Neural crest cell (in vitro differentiated cells): Measurements from ENCODE around the gene ABCA1. TPM values are rescaled to one million over a fixed set of nuclear protein-coding genes. Genes with fewer than 3 reads are reported as not detected.
"Not testable (repeated sequence)": the region's sequence is repeated elsewhere in the genome, so short reads cannot be mapped to it uniquely, and the experiment has no call there.

Experiments used
- DNase-seq: peaks from one replicate; pipeline ENCODE4 v3.0.0; 2021; ENCODE audit warnings: low read depth, mixed read lengths, low spot score
- H3K27ac Mint-ChIP-seq: one replicate; pipeline ENCODE4 v1.8.0; 2021; ENCODE audit warnings: mild to moderate bottlenecking, mixed read lengths; ENCODE audit not compliant: unreplicated experiment
- H3K27me3 Mint-ChIP-seq: 2 replicates; pipeline ENCODE4 v1.8.0; 2021; ENCODE audit warnings: low read depth, mild to moderate bottlenecking, mixed read lengths
- H3K36me3 Mint-ChIP-seq: 2 replicates; pipeline ENCODE4 v1.8.0; 2021; ENCODE audit warnings: low read depth, mild to moderate bottlenecking, mixed read lengths
- H3K4me1 Mint-ChIP-seq: 2 replicates; pipeline ENCODE4 v1.8.0; 2021; ENCODE audit warnings: mixed read lengths
- H3K4me3 Mint-ChIP-seq: one replicate; pipeline ENCODE4 v1.8.0; 2021; ENCODE audit warnings: mild to moderate bottlenecking, mixed read lengths
- H3K9me3 Mint-ChIP-seq: 2 replicates; pipeline ENCODE4 v1.8.0; 2021; ENCODE audit warnings: mixed read lengths
- total RNA-seq: library from RNA; stranded (reverse); gene quantifications from 2 replicates; pipeline ENCODE4 v1.2.1, GENCODE V29; 2021
- TF ChIP-seq, protein P1 (sequence below): fragments of 200-600 bp; sonication (generic); conservative IDR thresholded peaks from 2 replicates; pipeline ENCODE4 v1.5.0; 2021; ENCODE audit warnings: antibody characterized with exemption, mild to moderate bottlenecking

The ABCA1 gene
- total RNA-seq, 1 donor from 2014 or later = 6.5 TPM

DNA sequence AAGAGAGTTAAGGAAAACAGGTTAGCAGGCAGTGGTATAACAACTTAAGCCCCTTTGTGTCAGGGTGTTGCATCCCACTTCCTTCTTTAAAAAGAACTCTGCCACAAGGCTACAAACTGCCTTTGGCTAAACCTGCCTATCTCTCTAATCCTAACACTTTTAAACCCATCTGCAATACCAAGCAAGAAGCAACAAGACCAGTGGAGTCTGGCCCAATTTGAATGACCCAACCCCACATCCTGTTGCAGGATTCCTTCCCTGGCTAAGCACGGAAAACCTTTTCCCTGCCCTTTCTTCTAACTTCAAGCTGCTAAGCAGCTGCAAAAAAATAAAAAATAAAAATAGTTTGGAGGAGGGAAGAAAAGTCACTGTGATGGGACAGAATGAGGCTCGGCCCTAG is 27.1 kb downstream of the ABCA1 start:
- Mint-ChIP-seq H3K27ac (no peak overlapping the region), H3K4me1 (peaks cover 5% of the 10 kb centered on the region)

DNA sequence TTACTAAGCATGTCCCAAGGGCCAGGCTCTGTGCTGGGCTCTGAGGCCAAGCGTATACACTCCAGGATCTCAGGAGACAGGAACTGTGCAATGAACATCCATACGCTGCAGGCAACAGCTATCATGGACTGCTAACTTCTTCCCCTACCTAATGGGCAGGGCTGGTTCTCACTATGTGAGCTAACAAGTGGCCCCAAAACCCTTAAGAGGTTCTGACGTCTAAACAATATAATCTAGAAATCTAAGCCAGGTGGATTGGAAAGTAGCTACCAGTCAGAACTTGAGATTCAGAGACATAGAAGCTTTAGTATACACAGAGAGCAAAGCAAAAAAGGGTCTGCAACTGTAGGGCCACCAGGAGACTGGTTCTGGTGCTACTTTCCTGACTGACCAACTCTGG is 27.6 kb downstream of the ABCA1 start:
- no peaks in the 10 kb centered on the region for H3K27me3 Mint-ChIP-seq
- peaks cover 5% of the 10 kb centered on the region for H3K4me1 Mint-ChIP-seq
- no peak for DNase-seq
- H3K9me3 Mint-ChIP-seq = no peaks in the 10 kb centered on the region
- no peak overlapping the region for H3K27ac Mint-ChIP-seq
- H3K36me3 Mint-ChIP-seq = no peaks in the 10 kb centered on the region
- H3K4me3 Mint-ChIP-seq = no peak overlapping the region
- TF ChIP-seq, protein P1, sequence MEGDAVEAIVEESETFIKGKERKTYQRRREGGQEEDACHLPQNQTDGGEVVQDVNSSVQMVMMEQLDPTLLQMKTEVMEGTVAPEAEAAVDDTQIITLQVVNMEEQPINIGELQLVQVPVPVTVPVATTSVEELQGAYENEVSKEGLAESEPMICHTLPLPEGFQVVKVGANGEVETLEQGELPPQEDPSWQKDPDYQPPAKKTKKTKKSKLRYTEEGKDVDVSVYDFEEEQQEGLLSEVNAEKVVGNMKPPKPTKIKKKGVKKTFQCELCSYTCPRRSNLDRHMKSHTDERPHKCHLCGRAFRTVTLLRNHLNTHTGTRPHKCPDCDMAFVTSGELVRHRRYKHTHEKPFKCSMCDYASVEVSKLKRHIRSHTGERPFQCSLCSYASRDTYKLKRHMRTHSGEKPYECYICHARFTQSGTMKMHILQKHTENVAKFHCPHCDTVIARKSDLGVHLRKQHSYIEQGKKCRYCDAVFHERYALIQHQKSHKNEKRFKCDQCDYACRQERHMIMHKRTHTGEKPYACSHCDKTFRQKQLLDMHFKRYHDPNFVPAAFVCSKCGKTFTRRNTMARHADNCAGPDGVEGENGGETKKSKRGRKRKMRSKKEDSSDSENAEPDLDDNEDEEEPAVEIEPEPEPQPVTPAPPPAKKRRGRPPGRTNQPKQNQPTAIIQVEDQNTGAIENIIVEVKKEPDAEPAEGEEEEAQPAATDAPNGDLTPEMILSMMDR = no peak

More for the DNA sequence above, 27.1 kb downstream of the ABCA1 start:
- no peaks in the 10 kb centered on the region for H3K36me3 Mint-ChIP-seq
- H3K9me3 Mint-ChIP-seq = no peaks in the 10 kb centered on the region
- no peaks in the 10 kb centered on the region for H3K27me3 Mint-ChIP-seq
- TF ChIP-seq, protein P1 = no peak
- H3K4me3 Mint-ChIP-seq = no peak overlapping the region
- DNase-seq = no peak

DNA sequence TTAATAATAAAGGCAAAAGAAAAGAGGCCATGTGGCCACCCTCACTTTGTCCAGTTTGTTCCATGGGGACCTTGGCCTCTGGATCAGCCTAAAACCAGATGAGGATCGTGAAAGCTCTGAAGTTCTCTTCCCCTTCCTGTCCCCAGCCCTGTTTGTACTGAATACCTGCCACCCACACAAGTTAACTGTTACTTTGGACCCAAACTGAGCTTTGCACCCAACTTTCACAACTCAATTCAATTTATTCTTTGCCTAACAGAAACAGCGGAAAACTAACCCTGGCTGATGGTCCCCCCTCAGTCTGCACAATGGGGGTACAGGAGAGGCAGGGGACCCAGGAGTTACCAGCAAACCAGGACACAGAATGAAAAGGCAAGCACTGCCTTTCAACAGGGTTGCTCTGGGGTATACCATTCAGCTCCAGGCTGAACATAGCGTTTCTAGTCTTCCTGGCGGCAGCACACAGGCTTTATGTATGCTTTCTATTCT is 28.2 kb downstream of the ABCA1 start:
- no peak overlapping the region for H3K4me3 Mint-ChIP-seq
- no peak for DNase-seq
- TF ChIP-seq, protein P1 = no peak
- no peaks in the 10 kb centered on the region for H3K9me3 Mint-ChIP-seq
- peaks cover 5% of the 10 kb centered on the region for H3K4me1 Mint-ChIP-seq
- H3K36me3 Mint-ChIP-seq = no peaks in the 10 kb centered on the region
- H3K27ac Mint-ChIP-seq = no peak overlapping the region
- H3K27me3 Mint-ChIP-seq = no peaks in the 10 kb centered on the region

DNA sequence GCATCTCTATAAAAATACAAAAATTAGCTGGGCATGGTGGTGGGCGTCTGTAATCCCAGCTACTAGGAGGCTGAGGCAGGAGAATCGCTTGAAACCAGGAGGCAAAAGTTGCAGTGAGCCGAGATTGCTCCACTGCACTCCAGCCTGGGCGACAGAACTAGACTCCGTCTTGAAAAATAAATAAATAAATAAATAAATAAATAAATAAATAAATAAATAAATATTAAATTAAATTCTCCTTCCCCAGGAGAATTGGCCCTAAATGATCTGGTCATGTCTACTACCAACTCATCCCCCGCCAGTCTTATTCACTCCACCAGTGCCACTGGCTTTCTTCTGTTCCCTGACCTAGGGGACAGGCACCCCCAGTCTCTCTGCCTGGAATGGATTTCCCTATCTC is 29.6 kb downstream of the ABCA1 start:
- H3K4me1 Mint-ChIP-seq, H3K36me3 Mint-ChIP-seq, H3K4me3 Mint-ChIP-seq, H3K9me3 Mint-ChIP-seq, DNase-seq, H3K27me3 Mint-ChIP-seq: not testable (repeated sequence)
- H3K27ac Mint-ChIP-seq = peak overlapping the region; percentile 12

DNA sequence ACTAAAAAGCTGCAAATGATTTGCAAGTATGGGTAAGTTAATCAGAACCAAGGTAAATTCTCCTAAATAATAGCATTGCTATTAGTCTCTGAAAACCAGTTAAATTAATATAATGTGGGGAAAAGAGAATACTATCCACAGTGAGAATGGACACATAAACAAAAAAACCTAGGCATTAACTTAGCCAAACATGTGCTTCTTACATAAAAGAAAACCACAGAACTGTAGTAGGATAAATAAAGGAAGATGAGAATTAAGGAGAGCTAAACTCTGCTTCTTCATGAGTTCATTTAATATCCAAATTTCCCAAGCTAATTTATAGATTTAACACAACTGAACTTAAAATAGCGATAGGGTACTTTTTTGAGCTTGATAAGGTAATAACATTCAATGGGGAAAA is 31.8 kb downstream of the ABCA1 start:
- Mint-ChIP-seq H3K4me3 (no peak overlapping the region), H3K27me3 (no peaks in the 10 kb centered on the region), H3K27ac (no peak overlapping the region), H3K36me3 (no peaks in the 10 kb centered on the region), H3K4me1 (peaks cover 5% of the 10 kb centered on the region), H3K9me3 (no peaks in the 10 kb centered on the region)
- TF ChIP-seq, protein P1 = no peak
- DNase-seq = no peak

DNA sequence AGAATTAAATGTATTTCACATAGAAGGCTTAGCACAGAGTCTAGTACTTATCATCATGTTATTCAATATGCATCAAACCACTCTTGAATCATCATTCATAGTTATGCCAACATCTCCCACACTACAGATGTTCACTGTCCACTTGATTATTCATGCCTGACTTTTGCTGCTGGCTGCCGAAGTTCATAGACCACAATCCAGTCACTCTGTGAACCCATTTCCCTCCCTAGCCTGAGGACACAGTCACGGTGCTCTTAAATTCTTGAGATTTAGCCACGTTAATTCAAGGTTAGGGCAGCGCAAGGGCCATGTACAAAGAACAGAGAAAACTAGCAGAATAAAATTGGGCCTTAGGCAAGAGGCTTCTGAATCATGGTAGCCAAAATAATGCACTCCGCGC is 32.4 kb downstream of the ABCA1 start:
- DNase-seq = no peak
- Mint-ChIP-seq H3K27me3 (no peaks in the 10 kb centered on the region), H3K36me3 (no peaks in the 10 kb centered on the region), H3K4me3 (no peak overlapping the region), H3K9me3 (no peaks in the 10 kb centered on the region), H3K4me1 (peaks cover 2% of the 10 kb centered on the region), H3K27ac (no peak overlapping the region)
- TF ChIP-seq, protein P1 = no peak
